GM12878 (cell line): ENCODE data around the gene TSPEAR.

Experiments used
- BCLAF1 ChIP-seq: fragments of 450-650 bp; IDR thresholded peaks from 2 replicates; pipeline ENCODE4 v1.6.1; 2017; ENCODE audit warnings: antibody characterized with exemption, mild to moderate bottlenecking, moderate library complexity
- MYC ChIP-seq: IDR thresholded peaks from 2 replicates; pipeline ENCODE4 v1.6.1; 2011; ENCODE audit warnings: mild to moderate bottlenecking, low read length, moderate library complexity, inconsistent platforms; ENCODE audit not compliant: insufficient read depth, insufficient replicate concordance, insufficient read length, severe bottlenecking

DNA sequence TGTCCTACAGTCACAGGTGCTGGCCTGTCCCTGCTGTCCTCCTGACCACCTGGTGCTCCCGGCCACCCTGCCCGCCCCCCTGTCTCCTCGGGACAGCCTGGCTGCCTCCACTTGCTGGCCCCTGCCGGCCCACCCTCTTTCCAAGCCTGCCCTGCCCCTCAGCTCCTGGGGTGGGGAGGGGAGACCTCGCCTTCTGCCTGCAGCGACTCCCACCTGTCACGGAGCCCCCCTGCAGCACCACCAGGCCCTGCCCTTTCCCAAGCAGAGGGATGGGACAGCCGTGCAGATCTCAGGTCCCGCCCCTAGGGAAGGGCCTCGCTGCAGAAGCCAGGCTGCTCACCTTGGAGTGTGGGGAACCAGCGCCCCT, 248.6 kb downstream of the TSPEAR start:
- TF ChIP-seq BCLAF1 (no peak), MYC (no peak)
